Panc1 (cell line): ENCODE results near the gene PLBD1.

Source experiments
- POLR2AphosphoS5 ChIP-seq: IDR thresholded peaks from 2 replicates; pipeline ENCODE4 v1.6.1; 2012; ENCODE audit warnings: mild to moderate bottlenecking, low read depth, low read length, moderate library complexity
- SIN3A ChIP-seq: IDR thresholded peaks from 2 replicates; pipeline ENCODE4 v1.6.1; 2012; ENCODE audit warnings: low read depth, mild to moderate bottlenecking, low read length, moderate library complexity, borderline replicate concordance; ENCODE audit not compliant: insufficient read depth
- TF ChIP-seq, protein P1 (sequence below): fragments of 450-650 bp; IDR thresholded peaks from 2 replicates; pipeline ENCODE4 v1.5.1; 2017; ENCODE audit warnings: mild to moderate bottlenecking
- TF ChIP-seq, protein P2 (sequence below), 2 experiments: IDR thresholded peaks; 2 replicates each; pipeline ENCODE4 v1.6.1; 2011 to 2012; ENCODE audit warnings: low read depth in 2 of 2, control low read depth in 1 of 2, low read length in 1 of 2, mild to moderate bottlenecking in 1 of 2, moderate library complexity in 1 of 2; ENCODE audit not compliant: insufficient read depth in 1 of 2

DNA sequence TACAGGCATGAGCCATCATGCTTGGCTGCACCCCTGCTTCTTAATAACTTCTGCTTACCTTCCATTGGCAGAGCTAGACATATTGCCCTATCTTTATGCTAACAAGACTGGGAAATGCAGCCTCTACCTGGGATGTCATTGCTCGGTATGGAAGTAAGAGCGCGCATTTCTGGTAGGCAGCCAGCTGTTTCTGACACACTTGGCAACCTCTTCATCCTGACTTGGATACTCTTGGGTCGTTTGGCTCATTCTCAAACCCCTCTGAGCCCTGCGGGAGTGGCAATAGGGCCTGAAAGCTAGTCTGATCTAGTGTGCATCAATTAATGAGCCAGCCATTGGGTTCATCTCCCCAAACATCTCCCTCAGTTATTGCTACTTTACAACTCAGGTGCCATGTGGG is 5.4 kb upstream of the PLBD1 start:
- TF ChIP-seq, protein P1, sequence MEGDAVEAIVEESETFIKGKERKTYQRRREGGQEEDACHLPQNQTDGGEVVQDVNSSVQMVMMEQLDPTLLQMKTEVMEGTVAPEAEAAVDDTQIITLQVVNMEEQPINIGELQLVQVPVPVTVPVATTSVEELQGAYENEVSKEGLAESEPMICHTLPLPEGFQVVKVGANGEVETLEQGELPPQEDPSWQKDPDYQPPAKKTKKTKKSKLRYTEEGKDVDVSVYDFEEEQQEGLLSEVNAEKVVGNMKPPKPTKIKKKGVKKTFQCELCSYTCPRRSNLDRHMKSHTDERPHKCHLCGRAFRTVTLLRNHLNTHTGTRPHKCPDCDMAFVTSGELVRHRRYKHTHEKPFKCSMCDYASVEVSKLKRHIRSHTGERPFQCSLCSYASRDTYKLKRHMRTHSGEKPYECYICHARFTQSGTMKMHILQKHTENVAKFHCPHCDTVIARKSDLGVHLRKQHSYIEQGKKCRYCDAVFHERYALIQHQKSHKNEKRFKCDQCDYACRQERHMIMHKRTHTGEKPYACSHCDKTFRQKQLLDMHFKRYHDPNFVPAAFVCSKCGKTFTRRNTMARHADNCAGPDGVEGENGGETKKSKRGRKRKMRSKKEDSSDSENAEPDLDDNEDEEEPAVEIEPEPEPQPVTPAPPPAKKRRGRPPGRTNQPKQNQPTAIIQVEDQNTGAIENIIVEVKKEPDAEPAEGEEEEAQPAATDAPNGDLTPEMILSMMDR, result no peak
- TF ChIP-seq POLR2AphosphoS5 (no peak), SIN3A (no peak)
- TF ChIP-seq, protein P2, sequence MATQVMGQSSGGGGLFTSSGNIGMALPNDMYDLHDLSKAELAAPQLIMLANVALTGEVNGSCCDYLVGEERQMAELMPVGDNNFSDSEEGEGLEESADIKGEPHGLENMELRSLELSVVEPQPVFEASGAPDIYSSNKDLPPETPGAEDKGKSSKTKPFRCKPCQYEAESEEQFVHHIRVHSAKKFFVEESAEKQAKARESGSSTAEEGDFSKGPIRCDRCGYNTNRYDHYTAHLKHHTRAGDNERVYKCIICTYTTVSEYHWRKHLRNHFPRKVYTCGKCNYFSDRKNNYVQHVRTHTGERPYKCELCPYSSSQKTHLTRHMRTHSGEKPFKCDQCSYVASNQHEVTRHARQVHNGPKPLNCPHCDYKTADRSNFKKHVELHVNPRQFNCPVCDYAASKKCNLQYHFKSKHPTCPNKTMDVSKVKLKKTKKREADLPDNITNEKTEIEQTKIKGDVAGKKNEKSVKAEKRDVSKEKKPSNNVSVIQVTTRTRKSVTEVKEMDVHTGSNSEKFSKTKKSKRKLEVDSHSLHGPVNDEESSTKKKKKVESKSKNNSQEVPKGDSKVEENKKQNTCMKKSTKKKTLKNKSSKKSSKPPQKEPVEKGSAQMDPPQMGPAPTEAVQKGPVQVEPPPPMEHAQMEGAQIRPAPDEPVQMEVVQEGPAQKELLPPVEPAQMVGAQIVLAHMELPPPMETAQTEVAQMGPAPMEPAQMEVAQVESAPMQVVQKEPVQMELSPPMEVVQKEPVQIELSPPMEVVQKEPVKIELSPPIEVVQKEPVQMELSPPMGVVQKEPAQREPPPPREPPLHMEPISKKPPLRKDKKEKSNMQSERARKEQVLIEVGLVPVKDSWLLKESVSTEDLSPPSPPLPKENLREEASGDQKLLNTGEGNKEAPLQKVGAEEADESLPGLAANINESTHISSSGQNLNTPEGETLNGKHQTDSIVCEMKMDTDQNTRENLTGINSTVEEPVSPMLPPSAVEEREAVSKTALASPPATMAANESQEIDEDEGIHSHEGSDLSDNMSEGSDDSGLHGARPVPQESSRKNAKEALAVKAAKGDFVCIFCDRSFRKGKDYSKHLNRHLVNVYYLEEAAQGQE (IDR thresholded peaks at IDR 0.05; ENCODE audit: insufficient read depth in 1 of 2, low read depth in 2 of 2, low read length in 1 of 2), result no peak
